ENCODE results near the gene SLC22A23.

- TF ChIP-seq, protein P1, sequence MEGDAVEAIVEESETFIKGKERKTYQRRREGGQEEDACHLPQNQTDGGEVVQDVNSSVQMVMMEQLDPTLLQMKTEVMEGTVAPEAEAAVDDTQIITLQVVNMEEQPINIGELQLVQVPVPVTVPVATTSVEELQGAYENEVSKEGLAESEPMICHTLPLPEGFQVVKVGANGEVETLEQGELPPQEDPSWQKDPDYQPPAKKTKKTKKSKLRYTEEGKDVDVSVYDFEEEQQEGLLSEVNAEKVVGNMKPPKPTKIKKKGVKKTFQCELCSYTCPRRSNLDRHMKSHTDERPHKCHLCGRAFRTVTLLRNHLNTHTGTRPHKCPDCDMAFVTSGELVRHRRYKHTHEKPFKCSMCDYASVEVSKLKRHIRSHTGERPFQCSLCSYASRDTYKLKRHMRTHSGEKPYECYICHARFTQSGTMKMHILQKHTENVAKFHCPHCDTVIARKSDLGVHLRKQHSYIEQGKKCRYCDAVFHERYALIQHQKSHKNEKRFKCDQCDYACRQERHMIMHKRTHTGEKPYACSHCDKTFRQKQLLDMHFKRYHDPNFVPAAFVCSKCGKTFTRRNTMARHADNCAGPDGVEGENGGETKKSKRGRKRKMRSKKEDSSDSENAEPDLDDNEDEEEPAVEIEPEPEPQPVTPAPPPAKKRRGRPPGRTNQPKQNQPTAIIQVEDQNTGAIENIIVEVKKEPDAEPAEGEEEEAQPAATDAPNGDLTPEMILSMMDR (IDR thresholded peaks at IDR 0.05; ENCODE audit: low read length): no peak
- TF ChIP-seq EZH2phosphoT487 (IDR thresholded peaks at IDR 0.05; ENCODE audit: low read length) (no peak), EZH2 (optimal IDR thresholded peaks at IDR 0.05; ENCODE audit: low read depth, low read length) (no peak)
These were observed 95.4 kb downstream of the SLC22A23 start for GRCh38 chr6:3361312-3362037.

Data from MM.1S (cell line).